ENCODE data around the gene MRPL53. TPM values are rescaled to one million over a fixed set of nuclear protein-coding genes. Genes with fewer than 3 reads are reported as not detected.

Gene MRPL53
- total and polyA plus RNA-seq, 2 of the 13 experiments (the other 11 are each of a cell fraction or from before 2014, with no cell fraction given), result 34.3 to 51.9 TPM

DNA sequence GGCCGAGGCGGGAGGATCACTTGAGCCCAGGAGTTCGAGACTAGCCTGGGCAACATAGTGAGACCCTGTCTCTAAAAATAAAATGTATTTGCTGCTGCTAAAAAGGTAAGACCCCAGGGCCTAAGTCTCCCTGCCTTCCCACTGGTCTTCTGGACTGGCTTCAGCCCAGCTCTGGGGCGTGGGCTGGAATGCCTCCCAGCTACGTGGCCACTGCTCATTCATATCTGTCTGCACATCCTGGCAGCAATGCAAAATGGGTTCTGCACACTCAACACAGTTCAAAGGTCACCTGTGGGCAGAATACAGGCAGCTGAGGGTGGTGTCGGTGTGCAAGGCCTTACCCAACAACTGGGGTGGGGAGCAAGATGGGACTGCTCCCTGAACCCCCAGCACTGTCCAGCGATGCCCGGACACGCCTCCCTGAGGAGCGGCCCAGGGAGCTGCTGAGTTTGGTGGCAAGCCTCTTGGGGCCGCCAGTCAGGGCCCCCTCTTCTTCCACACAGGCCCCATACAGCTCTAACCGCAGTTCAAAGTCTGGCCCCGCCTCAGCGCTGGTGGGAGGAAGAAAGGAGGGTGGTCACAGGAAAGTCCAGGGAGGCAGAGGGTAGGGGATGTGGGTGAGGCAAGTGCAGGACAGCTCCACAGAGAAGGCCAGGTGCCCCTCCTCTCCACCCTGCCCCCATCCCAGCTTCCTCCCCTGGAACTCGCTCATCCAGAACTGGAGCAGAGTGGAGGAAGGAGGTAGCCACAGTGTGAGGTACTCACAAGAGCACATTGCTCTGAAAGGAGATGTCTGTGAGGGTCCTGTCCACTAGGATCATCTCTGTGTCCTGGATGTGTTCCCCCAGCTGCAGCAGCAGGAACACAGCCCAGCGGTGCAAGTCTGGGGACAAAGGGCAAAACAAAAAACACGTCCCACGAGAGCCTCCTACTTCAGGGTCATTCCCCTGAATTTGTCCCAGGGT, 42.7 kb downstream of the MRPL53 start (continued):
- TF ChIP-seq, protein P1, sequence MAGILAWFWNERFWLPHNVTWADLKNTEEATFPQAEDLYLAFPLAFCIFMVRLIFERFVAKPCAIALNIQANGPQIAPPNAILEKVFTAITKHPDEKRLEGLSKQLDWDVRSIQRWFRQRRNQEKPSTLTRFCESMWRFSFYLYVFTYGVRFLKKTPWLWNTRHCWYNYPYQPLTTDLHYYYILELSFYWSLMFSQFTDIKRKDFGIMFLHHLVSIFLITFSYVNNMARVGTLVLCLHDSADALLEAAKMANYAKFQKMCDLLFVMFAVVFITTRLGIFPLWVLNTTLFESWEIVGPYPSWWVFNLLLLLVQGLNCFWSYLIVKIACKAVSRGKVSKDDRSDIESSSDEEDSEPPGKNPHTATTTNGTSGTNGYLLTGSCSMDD (CRISPR knock-in tag; IDR thresholded peaks at IDR 0.05), result no peak
- TF ChIP-seq FOXA1 (IDR thresholded peaks at IDR 0.05) (no peak), FOXA1 (CRISPR knock-in tag; IDR thresholded peaks at IDR 0.05) (no peak), ZC3H4 (CRISPR knock-in tag; IDR thresholded peaks at IDR 0.05; ENCODE audit: borderline replicate concordance) (no peak), SOX6 (IDR thresholded peaks at IDR 0.05) (no peak), SOX6 (CRISPR knock-in tag; IDR thresholded peaks at IDR 0.05) (peak; percentile 80), NCOA1 (CRISPR knock-in tag; IDR thresholded peaks at IDR 0.05) (no peak), ZNF17 (CRISPR knock-in tag; IDR thresholded peaks at IDR 0.05) (no peak), NFATC3 (CRISPR knock-in tag; IDR thresholded peaks at IDR 0.05) (no peak), AHR (CRISPR knock-in tag; IDR thresholded peaks at IDR 0.05) (no peak), TCF7L2 (IDR thresholded peaks at IDR 0.05; ENCODE audit: low read depth, low read length) (no peak), YEATS2 (CRISPR knock-in tag; IDR thresholded peaks at IDR 0.05; ENCODE audit: borderline replicate concordance) (no peak; the same call in 1 of the 2 replicates), NCOR1 (IDR thresholded peaks at IDR 0.05; ENCODE audit: borderline replicate concordance, low read length) (peak; percentile 98), KDM6A (CRISPR knock-in tag; IDR thresholded peaks at IDR 0.05; ENCODE audit: low read depth) (peak; percentile 93), ZNF557 (CRISPR knock-in tag; IDR thresholded peaks at IDR 0.05) (no peak), ZNF331 (CRISPR knock-in tag; IDR thresholded peaks at IDR 0.05) (peak; percentile 57), ZNF101 (CRISPR knock-in tag; IDR thresholded peaks at IDR 0.05; ENCODE audit: borderline replicate concordance, low read depth) (no peak; the same call in 1 of the 2 replicates), ATAD3A (CRISPR knock-in tag; IDR thresholded peaks at IDR 0.05) (no peak), SCMH1 (CRISPR knock-in tag; IDR thresholded peaks at IDR 0.05; ENCODE audit: borderline replicate concordance) (no peak), ZNF772 (CRISPR knock-in tag; IDR thresholded peaks at IDR 0.05) (0 out of 2 replicates have a peak, but pooled peaks have one; percentile 37), ZNF724P (CRISPR knock-in tag; IDR thresholded peaks at IDR 0.05; ENCODE audit: borderline replicate concordance) (peak; percentile 94)
- TF ChIP-seq, protein P2, sequence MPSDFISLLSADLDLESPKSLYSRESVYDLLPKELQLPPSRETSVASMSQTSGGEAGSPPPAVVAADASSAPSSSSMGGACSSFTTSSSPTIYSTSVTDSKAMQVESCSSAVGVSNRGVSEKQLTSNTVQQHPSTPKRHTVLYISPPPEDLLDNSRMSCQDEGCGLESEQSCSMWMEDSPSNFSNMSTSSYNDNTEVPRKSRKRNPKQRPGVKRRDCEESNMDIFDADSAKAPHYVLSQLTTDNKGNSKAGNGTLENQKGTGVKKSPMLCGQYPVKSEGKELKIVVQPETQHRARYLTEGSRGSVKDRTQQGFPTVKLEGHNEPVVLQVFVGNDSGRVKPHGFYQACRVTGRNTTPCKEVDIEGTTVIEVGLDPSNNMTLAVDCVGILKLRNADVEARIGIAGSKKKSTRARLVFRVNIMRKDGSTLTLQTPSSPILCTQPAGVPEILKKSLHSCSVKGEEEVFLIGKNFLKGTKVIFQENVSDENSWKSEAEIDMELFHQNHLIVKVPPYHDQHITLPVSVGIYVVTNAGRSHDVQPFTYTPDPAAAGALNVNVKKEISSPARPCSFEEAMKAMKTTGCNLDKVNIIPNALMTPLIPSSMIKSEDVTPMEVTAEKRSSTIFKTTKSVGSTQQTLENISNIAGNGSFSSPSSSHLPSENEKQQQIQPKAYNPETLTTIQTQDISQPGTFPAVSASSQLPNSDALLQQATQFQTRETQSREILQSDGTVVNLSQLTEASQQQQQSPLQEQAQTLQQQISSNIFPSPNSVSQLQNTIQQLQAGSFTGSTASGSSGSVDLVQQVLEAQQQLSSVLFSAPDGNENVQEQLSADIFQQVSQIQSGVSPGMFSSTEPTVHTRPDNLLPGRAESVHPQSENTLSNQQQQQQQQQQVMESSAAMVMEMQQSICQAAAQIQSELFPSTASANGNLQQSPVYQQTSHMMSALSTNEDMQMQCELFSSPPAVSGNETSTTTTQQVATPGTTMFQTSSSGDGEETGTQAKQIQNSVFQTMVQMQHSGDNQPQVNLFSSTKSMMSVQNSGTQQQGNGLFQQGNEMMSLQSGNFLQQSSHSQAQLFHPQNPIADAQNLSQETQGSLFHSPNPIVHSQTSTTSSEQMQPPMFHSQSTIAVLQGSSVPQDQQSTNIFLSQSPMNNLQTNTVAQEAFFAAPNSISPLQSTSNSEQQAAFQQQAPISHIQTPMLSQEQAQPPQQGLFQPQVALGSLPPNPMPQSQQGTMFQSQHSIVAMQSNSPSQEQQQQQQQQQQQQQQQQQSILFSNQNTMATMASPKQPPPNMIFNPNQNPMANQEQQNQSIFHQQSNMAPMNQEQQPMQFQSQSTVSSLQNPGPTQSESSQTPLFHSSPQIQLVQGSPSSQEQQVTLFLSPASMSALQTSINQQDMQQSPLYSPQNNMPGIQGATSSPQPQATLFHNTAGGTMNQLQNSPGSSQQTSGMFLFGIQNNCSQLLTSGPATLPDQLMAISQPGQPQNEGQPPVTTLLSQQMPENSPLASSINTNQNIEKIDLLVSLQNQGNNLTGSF (CRISPR knock-in tag; IDR thresholded peaks at IDR 0.05), result no peak
- TF ChIP-seq, protein P3, sequence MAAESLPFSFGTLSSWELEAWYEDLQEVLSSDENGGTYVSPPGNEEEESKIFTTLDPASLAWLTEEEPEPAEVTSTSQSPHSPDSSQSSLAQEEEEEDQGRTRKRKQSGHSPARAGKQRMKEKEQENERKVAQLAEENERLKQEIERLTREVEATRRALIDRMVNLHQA (CRISPR knock-in tag; IDR thresholded peaks at IDR 0.05), result no peak
- TF ChIP-seq, protein P4, sequence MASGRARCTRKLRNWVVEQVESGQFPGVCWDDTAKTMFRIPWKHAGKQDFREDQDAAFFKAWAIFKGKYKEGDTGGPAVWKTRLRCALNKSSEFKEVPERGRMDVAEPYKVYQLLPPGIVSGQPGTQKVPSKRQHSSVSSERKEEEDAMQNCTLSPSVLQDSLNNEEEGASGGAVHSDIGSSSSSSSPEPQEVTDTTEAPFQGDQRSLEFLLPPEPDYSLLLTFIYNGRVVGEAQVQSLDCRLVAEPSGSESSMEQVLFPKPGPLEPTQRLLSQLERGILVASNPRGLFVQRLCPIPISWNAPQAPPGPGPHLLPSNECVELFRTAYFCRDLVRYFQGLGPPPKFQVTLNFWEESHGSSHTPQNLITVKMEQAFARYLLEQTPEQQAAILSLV (CRISPR knock-in tag; IDR thresholded peaks at IDR 0.05; ENCODE audit: borderline replicate concordance), result 0 out of 2 replicates have a peak, but pooled peaks have one; percentile 43

Data from HepG2 (cell line).